Liver (tissue), 9 donors: Measurements from ENCODE around the gene CDK8. TPM values are rescaled to one million over a fixed set of nuclear protein-coding genes. Genes with fewer than 3 reads are reported as not detected.

Experiments
- DNase-seq: peaks from one replicate; pipeline ENCODE4 v3.0.0-alpha.2; 2017; ENCODE audit warnings: low spot score
- H3K27ac ChIP-seq, 2 donors: one replicate each; pipeline ENCODE4 v1.7.0; 2013; ENCODE audit warnings: inconsistent platforms in 2 of 2, low read length in 2 of 2, control low read depth in 1 of 2, low read depth in 1 of 2, mild to moderate bottlenecking in 1 of 2
- H3K27me3 ChIP-seq, 4 donors: one replicate each; pipeline versions ENCODE4 v1.6.1 to v1.7.0; 2013; ENCODE audit warnings: low read length in 3 of 4, inconsistent platforms in 1 of 4, mild to moderate bottlenecking in 1 of 4, moderate library complexity in 1 of 4; ENCODE audit not compliant: control insufficient read depth in 4 of 4, insufficient read depth in 4 of 4
- H3K36me3 ChIP-seq, 4 donors: one replicate each; pipeline versions ENCODE4 v1.6.1 to v1.7.0; 2013; ENCODE audit warnings: low read length in 3 of 4, mild to moderate bottlenecking in 3 of 4, low read depth in 1 of 4, moderate library complexity in 1 of 4; ENCODE audit not compliant: control insufficient read depth in 4 of 4, insufficient read depth in 3 of 4
- H3K4me1 ChIP-seq, 4 donors: one replicate each; pipeline versions ENCODE4 v1.6.1 to v1.7.0; 2013; ENCODE audit warnings: low read length in 3 of 4, mild to moderate bottlenecking in 3 of 4, moderate library complexity in 1 of 4; ENCODE audit not compliant: control insufficient read depth in 4 of 4, insufficient read depth in 4 of 4
- H3K4me3 ChIP-seq, 3 donors: one replicate each; pipeline versions ENCODE4 v1.6.1 to v1.7.0; 2013; ENCODE audit warnings: low read length in 3 of 3, control low read depth in 1 of 3, low read depth in 1 of 3, mild to moderate bottlenecking in 1 of 3
- H3K9ac ChIP-seq, 2 donors: one replicate each; pipeline ENCODE4 v1.7.0; 2013; ENCODE audit warnings: low read length in 2 of 2, mild to moderate bottlenecking in 2 of 2, moderate library complexity in 2 of 2, control low read depth in 1 of 2, low read depth in 1 of 2
- H3K9me3 ChIP-seq, 4 donors: one replicate each; pipeline versions ENCODE4 v1.6.1 to v1.7.0; 2013; ENCODE audit warnings: low read length in 3 of 4; ENCODE audit not compliant: control insufficient read depth in 4 of 4
- EGR1 ChIP-seq, 2 donors: IDR thresholded peaks; 2 replicates each; pipeline ENCODE4 v1.6.1; 2016 to 2018; ENCODE audit warnings: antibody characterized with exemption in 2 of 2, low read depth in 2 of 2
- FOXA1 ChIP-seq: IDR thresholded peaks from 2 replicates; pipeline ENCODE4 v1.6.1; 2016; ENCODE audit warnings: antibody characterized with exemption
- FOXA2 ChIP-seq: IDR thresholded peaks from 2 replicates; pipeline ENCODE4 v1.6.1; 2016; ENCODE audit warnings: antibody characterized with exemption
- GABPA ChIP-seq, 2 donors: IDR thresholded peaks in 1 of 2; conservative IDR thresholded peaks in 1 of 2; 2 replicates each; pipeline ENCODE4 v1.6.1; 2016; ENCODE audit warnings: antibody characterized with exemption in 2 of 2, mild to moderate bottlenecking in 1 of 2, moderate library complexity in 1 of 2
- HNF4A ChIP-seq, 2 donors: conservative IDR thresholded peaks; 2 replicates each; pipeline ENCODE4 v1.6.1; 2016; ENCODE audit warnings: antibody characterized with exemption in 2 of 2, mild to moderate bottlenecking in 2 of 2
- HNF4G ChIP-seq: IDR thresholded peaks from 2 replicates; pipeline ENCODE4 v1.6.1; 2016; ENCODE audit warnings: antibody characterized with exemption
- JUND ChIP-seq, 2 donors: IDR thresholded peaks; 2 replicates each; pipeline ENCODE4 v1.6.1; 2016; ENCODE audit warnings: antibody characterized with exemption in 2 of 2
- NR2F2 ChIP-seq: IDR thresholded peaks from 2 replicates; pipeline ENCODE4 v1.6.1; 2016; ENCODE audit warnings: antibody characterized with exemption
- RAD21 ChIP-seq, 2 donors: IDR thresholded peaks; 2 replicates each; pipeline ENCODE4 v1.6.1; 2016; ENCODE audit warnings: antibody characterized with exemption in 2 of 2, mild to moderate bottlenecking in 2 of 2
- RXRA ChIP-seq, 2 donors: IDR thresholded peaks; 2 replicates each; pipeline ENCODE4 v1.6.1; 2017 to 2018; ENCODE audit warnings: antibody characterized with exemption in 2 of 2, mild to moderate bottlenecking in 1 of 2
- SP1 ChIP-seq: IDR thresholded peaks from 2 replicates; pipeline ENCODE4 v1.6.1; 2018; ENCODE audit warnings: antibody characterized with exemption, mild to moderate bottlenecking
- TAF1 ChIP-seq: conservative IDR thresholded peaks from 2 replicates; pipeline ENCODE4 v1.6.1; 2016; ENCODE audit warnings: antibody characterized with exemption, mild to moderate bottlenecking
- YY1 ChIP-seq: IDR thresholded peaks from 2 replicates; pipeline ENCODE4 v1.6.1; 2016; ENCODE audit warnings: antibody characterized with exemption, mild to moderate bottlenecking
- WGBS: extraction: QIAGEN DNeasy Blood & Tissue Kit; methylation state at CpG from one replicate; pipeline ENCODE4 v1.1.7; 2013; 5-methylcytosine and 5-hydroxymethylcytosine counted together
- polyA plus RNA-seq, 2 donors: library from polyadenylated mRNA; stranded (reverse) in 1 of 2; unstranded in 1 of 2; fragments of 200-250 nt in 1 of 2; fragments of >200 nt in 1 of 2; fragmentation: Nextera tagmentation in 1 of 2; extraction: Ambion mirVana in 1 of 2; gene quantifications; one replicate each; pipeline versions ENCODE4 v1.2.1 to v1.2.3, GENCODE V29; 2013 to 2015
- total RNA-seq, 2 donors: library from RNA; depleted of rRNA; stranded (reverse); fragments of >200 nt; gene quantifications; one replicate each; pipeline ENCODE4 v1.2.3, GENCODE V29; 2014
- TF ChIP-seq, protein P1 (sequence below): IDR thresholded peaks from 2 replicates; pipeline ENCODE4 v1.6.1; 2016; ENCODE audit warnings: antibody characterized with exemption, mild to moderate bottlenecking
- TF ChIP-seq, protein P2 (sequence below): IDR thresholded peaks from 2 replicates; pipeline ENCODE4 v1.6.1; 2016; ENCODE audit warnings: antibody characterized with exemption
- TF ChIP-seq, protein P3 (sequence below): fragments of 150-350 bp; IDR thresholded peaks from 2 replicates; pipeline ENCODE4 v1.5.1; 2017; ENCODE audit warnings: improper control_type of control experiment, low read depth, low read length; ENCODE audit not compliant: missing input control
- TF ChIP-seq, protein P4 (sequence below): IDR thresholded peaks from 2 replicates; pipeline ENCODE4 v1.6.1; 2016; ENCODE audit warnings: antibody characterized with exemption
- donor health status: healthy.
- donor health status: healthy.
- donor health status: healthy.
- donor health status: healthy.
- donor health status: healthy.

Gene CDK8
- total and polyA plus RNA-seq, 4 donors, result 3.3 to 10.8 (median 6.8) TPM

DNA sequence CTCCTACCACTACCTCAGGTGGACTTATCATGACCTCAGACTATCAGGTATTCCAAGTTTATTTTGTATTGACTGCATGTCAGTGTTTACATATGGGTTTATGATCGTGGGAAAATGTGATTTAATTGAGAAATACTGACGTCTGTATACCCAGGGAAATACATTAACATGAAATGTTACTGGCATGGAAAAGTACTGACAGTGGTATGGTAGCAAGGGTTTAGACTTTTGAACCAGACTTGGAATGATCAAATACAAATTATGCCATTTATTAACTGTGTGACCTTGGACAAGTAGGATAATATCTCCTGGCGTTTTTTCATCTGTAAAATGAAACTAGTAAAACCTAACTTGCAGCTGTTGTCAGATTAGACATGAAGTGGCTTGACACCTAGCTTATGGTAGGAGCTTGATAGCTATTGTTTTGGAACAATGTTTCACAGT, 147.7 kb downstream of the CDK8 start:
- H3K9me3 ChIP-seq, result no peaks in the 10 kb centered on the region
- no peak for DNase-seq
- WGBS, result 38% methylated on average over 3 of the region's 3 CpGs
- peaks cover 5 to 11% (median 10%) of the 10 kb centered on the region in 4 donors for H3K36me3 ChIP-seq
- H3K4me3 ChIP-seq, result no peak overlapping the region
- H3K4me1 ChIP-seq, result peaks cover 0 to 13% (median under 1%) of the 10 kb centered on the region in 4 donors
- H3K27ac ChIP-seq, result no peak overlapping the region
- no peak overlapping the region for H3K9ac ChIP-seq
- TF ChIP-seq FOXA1, result no peak
- TF ChIP-seq FOXA2, result no peak
- TF ChIP-seq TAF1, result no peak
- TF ChIP-seq YY1, result no peak
- TF ChIP-seq, protein P1, sequence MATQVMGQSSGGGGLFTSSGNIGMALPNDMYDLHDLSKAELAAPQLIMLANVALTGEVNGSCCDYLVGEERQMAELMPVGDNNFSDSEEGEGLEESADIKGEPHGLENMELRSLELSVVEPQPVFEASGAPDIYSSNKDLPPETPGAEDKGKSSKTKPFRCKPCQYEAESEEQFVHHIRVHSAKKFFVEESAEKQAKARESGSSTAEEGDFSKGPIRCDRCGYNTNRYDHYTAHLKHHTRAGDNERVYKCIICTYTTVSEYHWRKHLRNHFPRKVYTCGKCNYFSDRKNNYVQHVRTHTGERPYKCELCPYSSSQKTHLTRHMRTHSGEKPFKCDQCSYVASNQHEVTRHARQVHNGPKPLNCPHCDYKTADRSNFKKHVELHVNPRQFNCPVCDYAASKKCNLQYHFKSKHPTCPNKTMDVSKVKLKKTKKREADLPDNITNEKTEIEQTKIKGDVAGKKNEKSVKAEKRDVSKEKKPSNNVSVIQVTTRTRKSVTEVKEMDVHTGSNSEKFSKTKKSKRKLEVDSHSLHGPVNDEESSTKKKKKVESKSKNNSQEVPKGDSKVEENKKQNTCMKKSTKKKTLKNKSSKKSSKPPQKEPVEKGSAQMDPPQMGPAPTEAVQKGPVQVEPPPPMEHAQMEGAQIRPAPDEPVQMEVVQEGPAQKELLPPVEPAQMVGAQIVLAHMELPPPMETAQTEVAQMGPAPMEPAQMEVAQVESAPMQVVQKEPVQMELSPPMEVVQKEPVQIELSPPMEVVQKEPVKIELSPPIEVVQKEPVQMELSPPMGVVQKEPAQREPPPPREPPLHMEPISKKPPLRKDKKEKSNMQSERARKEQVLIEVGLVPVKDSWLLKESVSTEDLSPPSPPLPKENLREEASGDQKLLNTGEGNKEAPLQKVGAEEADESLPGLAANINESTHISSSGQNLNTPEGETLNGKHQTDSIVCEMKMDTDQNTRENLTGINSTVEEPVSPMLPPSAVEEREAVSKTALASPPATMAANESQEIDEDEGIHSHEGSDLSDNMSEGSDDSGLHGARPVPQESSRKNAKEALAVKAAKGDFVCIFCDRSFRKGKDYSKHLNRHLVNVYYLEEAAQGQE, result no peak
- TF ChIP-seq HNF4A (conservative IDR thresholded peaks at IDR 0.05), result peak in 1 of 2 donors; percentile 46
- H3K27me3 ChIP-seq, result no peaks in the 10 kb centered on the region

DNA sequence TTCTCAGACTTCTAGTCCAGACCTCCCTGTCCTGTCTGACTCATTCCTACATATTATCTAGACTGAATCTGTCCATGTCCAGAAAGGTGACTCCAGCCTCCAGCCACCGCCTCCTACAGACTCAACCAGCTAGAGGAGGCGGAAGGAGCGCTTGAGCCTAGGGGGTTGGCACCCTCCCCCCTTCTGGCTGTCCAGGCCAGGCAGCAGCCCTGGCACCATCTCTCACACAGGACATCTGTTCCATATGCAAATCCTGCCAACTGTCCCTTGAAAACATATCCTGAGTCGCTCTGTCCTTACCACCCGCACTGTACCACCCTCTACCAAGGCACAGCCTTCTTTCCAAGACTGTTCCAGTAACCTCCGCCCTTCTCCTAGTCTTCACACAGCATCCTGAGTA, 152.9 kb downstream of the CDK8 start:
- Histone ChIP-seq H3K9ac (no peak overlapping the region), H3K4me1 (peaks cover 0 to 1% (median 0%) of the 10 kb centered on the region in 4 donors), H3K4me3 (no peak overlapping the region), H3K9me3 (no peaks in the 10 kb centered on the region), H3K36me3 (peaks cover 4 to 11% (median 8%) of the 10 kb centered on the region in 4 donors), H3K27ac (no peak overlapping the region), H3K27me3 (no peaks in the 10 kb centered on the region)
- no peak for DNase-seq
- 89% methylated on average over 6 of the region's 6 CpGs for WGBS
- TF ChIP-seq EGR1 (IDR thresholded peaks at IDR 0.05; ENCODE audit: low read depth in 2 of 2) (no peak), RAD21 (IDR thresholded peaks at IDR 0.05) (no peak), GABPA (IDR thresholded peaks at IDR 0.05 in 1 of 2, conservative IDR thresholded peaks at IDR 0.05 in 1 of 2) (no peak), HNF4A (conservative IDR thresholded peaks at IDR 0.05) (no peak), HNF4G (no peak), RXRA (IDR thresholded peaks at IDR 0.05) (no peak), NR2F2 (no peak), YY1 (no peak), TAF1 (no peak), JUND (IDR thresholded peaks at IDR 0.05) (no peak), FOXA2 (no peak), SP1 (no peak)
- TF ChIP-seq, protein P2, sequence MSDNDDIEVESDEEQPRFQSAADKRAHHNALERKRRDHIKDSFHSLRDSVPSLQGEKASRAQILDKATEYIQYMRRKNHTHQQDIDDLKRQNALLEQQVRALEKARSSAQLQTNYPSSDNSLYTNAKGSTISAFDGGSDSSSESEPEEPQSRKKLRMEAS, result no peak
- TF ChIP-seq, protein P1, result no peak
- TF ChIP-seq, protein P3, sequence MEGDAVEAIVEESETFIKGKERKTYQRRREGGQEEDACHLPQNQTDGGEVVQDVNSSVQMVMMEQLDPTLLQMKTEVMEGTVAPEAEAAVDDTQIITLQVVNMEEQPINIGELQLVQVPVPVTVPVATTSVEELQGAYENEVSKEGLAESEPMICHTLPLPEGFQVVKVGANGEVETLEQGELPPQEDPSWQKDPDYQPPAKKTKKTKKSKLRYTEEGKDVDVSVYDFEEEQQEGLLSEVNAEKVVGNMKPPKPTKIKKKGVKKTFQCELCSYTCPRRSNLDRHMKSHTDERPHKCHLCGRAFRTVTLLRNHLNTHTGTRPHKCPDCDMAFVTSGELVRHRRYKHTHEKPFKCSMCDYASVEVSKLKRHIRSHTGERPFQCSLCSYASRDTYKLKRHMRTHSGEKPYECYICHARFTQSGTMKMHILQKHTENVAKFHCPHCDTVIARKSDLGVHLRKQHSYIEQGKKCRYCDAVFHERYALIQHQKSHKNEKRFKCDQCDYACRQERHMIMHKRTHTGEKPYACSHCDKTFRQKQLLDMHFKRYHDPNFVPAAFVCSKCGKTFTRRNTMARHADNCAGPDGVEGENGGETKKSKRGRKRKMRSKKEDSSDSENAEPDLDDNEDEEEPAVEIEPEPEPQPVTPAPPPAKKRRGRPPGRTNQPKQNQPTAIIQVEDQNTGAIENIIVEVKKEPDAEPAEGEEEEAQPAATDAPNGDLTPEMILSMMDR, result no peak
- TF ChIP-seq, protein P4, sequence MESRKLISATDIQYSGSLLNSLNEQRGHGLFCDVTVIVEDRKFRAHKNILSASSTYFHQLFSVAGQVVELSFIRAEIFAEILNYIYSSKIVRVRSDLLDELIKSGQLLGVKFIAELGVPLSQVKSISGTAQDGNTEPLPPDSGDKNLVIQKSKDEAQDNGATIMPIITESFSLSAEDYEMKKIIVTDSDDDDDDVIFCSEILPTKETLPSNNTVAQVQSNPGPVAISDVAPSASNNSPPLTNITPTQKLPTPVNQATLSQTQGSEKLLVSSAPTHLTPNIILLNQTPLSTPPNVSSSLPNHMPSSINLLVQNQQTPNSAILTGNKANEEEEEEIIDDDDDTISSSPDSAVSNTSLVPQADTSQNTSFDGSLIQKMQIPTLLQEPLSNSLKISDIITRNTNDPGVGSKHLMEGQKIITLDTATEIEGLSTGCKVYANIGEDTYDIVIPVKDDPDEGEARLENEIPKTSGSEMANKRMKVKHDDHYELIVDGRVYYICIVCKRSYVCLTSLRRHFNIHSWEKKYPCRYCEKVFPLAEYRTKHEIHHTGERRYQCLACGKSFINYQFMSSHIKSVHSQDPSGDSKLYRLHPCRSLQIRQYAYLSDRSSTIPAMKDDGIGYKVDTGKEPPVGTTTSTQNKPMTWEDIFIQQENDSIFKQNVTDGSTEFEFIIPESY, result no peak
